Epidermal melanocyte (primary cell): Measurements from ENCODE around the gene RARG.
A peak's percentile ranks its signal among the peaks of the same experiment; 100 is the strongest.
"Not testable (repeated sequence)": the region's sequence is repeated elsewhere in the genome, so short reads cannot be mapped to it uniquely, and the experiment has no call there.

Source experiments
- DNase-seq: peaks from one replicate; pipeline ENCODE4 v3.0.0; 2011; ENCODE audit warnings: low spot score; ENCODE audit not compliant: insufficient read length

The RARG gene

GRCh38 chr12:53211476-53212381, 20.3 kb downstream of the RARG start:
- DNase-seq: no peak

DNA sequence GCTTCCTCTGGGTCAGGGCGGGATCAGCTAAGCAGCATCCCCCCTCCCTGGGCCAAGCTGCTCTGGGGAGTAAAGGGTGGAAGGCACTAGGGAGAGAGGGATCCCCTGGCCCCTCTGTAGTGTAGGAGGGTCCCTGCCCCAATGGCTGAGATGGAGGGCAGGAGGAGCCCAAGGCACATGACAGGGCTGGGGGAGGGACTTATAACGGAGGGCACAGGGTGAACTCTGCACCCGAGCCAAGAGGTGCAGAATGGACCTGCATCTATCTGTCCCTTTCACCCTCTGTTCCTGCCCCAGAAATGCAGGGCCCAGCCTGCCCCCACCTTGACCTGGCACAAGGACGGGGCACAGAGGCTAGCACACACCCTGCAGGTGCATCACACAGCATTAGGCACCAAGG, 21.2 kb downstream of the RARG start:
- no peak for DNase-seq

GRCh38 chr12:53208877-53209463, 23.0 kb downstream of the RARG start:
- DNase-seq: no peak

DNA sequence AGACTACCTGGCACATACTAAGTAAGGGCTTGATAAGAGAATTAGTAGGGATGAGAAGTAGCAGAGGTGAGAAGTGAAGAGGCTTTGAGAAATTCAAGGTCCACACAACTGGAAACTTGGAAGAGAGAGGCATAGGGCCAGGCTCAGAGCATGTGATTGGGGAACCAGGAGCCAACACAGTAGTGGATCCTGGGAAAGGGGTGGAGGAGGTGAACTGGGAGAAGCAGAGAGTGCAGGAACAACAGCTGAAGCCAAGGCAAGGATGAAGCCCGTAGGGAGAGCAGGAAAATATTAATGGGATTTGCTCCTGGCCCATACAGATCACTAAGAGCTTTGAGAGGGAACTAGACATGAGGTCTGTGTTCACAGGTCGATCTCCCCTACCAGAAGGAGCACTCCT, 23.6 kb downstream of the RARG start:
- DNase-seq: no peak

DNA sequence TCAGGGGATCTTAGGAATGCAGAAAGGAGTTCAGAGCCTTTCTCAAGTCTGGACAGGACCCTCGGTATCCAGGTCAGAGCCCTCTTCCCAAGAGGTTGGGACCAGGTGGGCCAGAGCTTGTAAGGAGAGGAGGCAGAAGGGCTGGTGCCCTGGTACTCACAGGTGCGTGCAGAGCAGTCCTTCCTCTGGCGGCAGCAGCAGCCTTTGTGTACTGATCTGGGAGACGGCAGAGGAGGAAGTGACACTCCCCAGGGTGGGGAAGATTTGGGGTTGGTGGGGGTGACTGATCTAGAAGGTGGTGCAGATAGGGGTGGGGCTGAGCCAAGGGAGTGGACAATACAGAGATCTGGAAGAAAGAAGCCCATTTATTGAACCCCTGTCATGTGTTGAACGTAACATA, 25.0 kb downstream of the RARG start, which contains the start of gene ITGB7:
TSS of gene ITGB7 (minus strand) at position 210 of the 400 bp plus-strand sequence. CDS start 6,808 bp downstream, outside the sequence.
- no peak for DNase-seq

GRCh38 chr12:53205747-53206419, 26.1 kb downstream of the RARG start:
- peak; percentile 68 for DNase-seq

GRCh38 chr12:53204351-53204750, 27.7 kb downstream of the RARG start:
- no peak for DNase-seq

- DNase-seq: not testable (repeated sequence)
Observed at GRCh38 chr12:53202316-53202715, 29.7 kb downstream of the RARG start.

DNA sequence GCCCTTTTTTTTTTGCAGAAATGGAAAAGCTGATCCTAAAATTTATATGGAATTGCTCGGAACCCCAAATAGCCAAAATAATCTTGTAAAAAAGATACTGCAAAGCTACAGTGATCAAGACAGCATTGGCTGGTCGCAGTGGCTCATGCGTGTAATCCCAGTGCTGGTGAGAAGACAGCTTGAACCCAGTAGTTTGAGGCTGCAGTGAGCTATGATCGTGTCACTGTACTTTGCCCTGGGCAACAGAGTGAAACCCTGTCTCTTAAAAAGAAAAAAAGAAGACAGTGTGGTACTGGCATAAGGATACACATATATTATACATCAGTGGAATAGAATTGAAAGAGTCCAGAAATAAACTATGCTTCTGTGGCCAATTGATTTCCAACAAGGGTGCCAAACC, 30.4 kb downstream of the RARG start:
- DNase-seq: no peak

- no peak for DNase-seq
Observed at GRCh38 chr12:53201177-53201541, 30.9 kb downstream of the RARG start.

GRCh38 chr12:53200458-53201176, 31.4 kb downstream of the RARG start:
- DNase-seq: no peak

- no peak for DNase-seq
Observed at GRCh38 chr12:53200107-53200457, 31.9 kb downstream of the RARG start.

- no peak for DNase-seq
Observed at GRCh38 chr12:53199700-53200099, 32.3 kb downstream of the RARG start.

DNA sequence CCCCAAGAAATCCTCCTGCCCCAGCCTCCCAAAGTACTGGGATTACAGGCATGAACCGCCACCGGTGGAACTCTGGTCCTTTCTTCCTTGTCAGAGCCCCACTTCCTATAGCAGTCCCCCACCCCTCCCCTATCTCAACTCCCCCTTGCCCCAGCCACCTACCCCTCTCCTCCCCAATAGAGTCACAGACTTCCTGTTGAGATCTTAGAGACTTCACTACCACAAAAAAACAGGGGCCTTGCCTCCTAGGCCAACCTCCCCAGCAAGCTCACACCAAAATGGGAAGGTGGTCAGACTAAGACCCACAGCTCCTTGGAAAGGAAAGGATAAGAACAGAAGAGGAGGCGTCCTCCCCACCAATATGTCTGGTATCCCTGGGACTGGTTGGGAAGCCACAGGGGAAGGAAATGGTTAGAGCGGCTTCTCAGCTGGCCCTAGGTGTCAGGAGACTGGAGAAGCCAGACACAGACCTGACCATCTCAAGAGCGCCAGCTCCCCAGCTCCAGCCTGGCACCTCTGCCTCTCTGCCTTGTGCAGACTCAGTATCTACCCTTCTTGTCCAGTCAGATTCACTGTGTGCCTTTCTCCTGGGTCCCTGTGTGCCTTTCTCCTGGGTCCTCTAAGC, 33.4 kb downstream of the RARG start:
- no peak for DNase-seq

- DNase-seq: no peak
Observed at GRCh38 chr12:53197011-53197640, 34.9 kb downstream of the RARG start.

GRCh38 chr12:53196486-53196885, 35.5 kb downstream of the RARG start:
- no peak for DNase-seq

- no peak for DNase-seq
Observed at GRCh38 chr12:53195516-53196420, 36.2 kb downstream of the RARG start.

GRCh38 chr12:53194973-53195372, 37.0 kb downstream of the RARG start:
- DNase-seq: no peak

DNA sequence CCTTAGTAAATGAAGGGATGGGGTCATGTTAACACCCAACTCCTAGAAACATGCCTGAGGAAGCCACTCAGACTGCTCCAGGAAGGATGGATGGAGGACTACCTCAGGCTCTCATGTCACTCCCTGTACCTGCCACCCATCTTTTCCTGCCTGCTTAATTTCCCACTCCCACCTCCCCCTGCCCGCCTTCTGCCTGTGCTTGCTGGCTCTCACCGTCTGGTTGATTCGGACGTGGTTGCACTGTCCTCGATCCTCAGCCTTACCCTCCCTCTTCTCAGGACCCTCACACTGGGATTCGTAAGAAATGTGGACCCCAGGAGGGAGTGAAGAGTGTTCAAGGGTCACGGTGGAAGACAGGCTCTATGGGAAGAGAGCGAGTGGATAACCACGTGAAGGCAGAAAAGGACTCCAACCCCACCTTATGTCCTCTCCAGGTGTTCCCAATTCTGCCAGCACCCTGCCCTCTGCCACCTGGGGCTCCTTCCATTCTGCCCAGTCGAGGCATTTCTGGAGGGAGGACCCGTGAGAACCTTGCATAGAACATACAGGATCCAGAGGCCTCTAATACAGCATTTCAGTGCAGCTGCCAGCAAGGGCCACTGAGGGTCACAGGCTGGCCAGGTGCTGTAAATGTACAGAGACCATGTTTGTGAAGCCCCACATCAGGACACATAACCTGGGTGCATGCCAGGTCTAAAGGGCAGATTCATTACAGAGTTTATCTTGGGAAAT, 37.9 kb downstream of the RARG start:
- no peak for DNase-seq
